Thyroid gland (tissue), 4 donors: ENCODE data around the gene PRRT1B.

Experiments used
- CTCF ChIP-seq, 6 experiments: fragments of 200-600 bp in 3 of 6; fragments of 450-650 bp in 3 of 6; sonication (generic) in 3 of 6; IDR thresholded peaks; one replicate each; pipeline ENCODE4 v1.5.1; 2016 to 2019; ENCODE audit warnings: antibody characterized with exemption in 6 of 6, mild to moderate bottlenecking in 2 of 6, inconsistent platforms in 1 of 6, moderate library complexity in 1 of 6
- POLR2A ChIP-seq, 2 donors: fragments of 450-650 bp; IDR thresholded peaks; one replicate each; pipeline ENCODE4 v1.6.1; 2017; ENCODE audit warnings: antibody characterized with exemption in 2 of 2, mild to moderate bottlenecking in 2 of 2, moderate library complexity in 1 of 2

DNA sequence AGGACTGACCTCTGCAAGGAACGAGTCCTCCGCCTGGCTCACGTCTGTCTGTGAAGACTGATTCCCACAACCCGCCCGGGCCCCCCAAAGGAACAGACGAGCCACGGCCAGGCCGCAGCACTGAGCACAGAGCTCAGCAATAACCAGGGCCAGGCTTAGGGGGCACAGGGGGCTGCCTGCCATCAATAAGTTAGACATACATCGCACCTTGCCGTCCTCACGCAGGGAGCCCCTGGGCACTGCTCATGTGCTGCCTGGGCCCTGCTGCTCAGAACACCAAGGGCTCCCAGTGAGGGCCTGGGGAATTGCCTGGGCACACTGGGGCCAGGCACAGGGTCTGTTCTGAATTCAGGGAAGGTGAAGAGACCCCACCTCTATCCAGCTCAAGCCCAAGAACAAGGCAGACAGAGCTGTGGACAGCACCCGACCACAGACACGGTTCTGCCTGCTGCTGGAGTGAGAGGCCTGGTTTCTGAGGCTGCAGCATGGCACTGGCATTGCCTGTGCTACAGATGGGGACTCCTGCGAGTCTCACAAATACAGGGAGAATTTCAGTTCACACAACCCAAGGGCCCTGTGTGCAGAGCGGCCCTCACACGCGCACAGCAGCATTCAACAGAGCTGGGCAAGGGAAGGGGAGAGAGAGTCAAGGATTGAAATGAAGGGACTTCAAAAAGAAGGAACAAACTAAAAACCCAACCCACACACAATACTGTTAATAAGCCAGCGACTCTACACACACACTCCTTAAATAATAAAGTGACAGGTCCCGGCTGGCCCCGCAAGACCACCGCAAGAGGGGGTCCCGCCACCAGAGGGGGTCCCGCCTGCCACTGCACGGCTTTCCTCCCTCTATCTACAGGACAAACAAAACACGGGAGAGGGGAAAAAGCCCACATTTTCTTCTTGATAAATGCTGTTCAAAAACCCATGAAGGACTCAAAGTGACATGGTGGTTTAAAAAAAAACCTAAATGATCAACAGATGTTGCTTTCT, 32.0 kb downstream of the PRRT1B start:
- TF ChIP-seq CTCF (IDR thresholded peaks at IDR 0.05) (no peak), POLR2A (IDR thresholded peaks at IDR 0.05) (no peak)
